K562 (cell line): ENCODE data around the gene ADGRF1. TPM values are rescaled to one million over a fixed set of nuclear protein-coding genes. Genes with fewer than 3 reads are reported as not detected.

ENCODE experiments used
- ATAC-seq: fragments of 200-7000 bp; cut with Tn5 transposase; 3 replicates; pipeline ENCODE4 v1.9.1; 2020; ENCODE audit warnings: moderate library complexity
- BruUV-seq: library from RNA; stranded (reverse); fragments of 400-500 nt; replicated peaks from 2 replicates; lab custom pipeline; 2021; lab: Mats Ljungman, UMichigan
- CTCF ChIA-PET: fragments of 300-600 bp; formaldehyde crosslinking; extraction: SDS; loops from one replicate; lab custom pipeline; 2021; ENCODE audit warnings: low intra/inter-chr PET ratio; lab: Yijun Ruan, JAX
- POLR2A ChIA-PET: fragments of 300-600, 350-650 bp; sonication (Branson Sonifier 250); formaldehyde crosslinking; extraction: SDS; loops from one replicate; lab custom pipeline; 2021; ENCODE audit warnings: antibody characterized with exemption, inconsistent platforms; lab: Yijun Ruan, JAX
- DNase-seq, 4 experiments: peaks; one replicate each; pipeline versions ENCODE4 v3.0.0 to v3.0.0-alpha.2; 2011 to 2018; ENCODE audit warnings: low spot score in 3 of 4, mixed read lengths in 3 of 4; ENCODE audit errors: extremely low read depth in 1 of 4
- FAIRE-seq: peaks from 2 replicates; lab custom pipeline; 2011; peaks lifted over from hg19 to GRCh38; lab: Jason Lieb, UNC
- H2AFZ ChIP-seq: 2 replicates; pipeline ENCODE4 v1.6.0; 2011; ENCODE audit warnings: low read depth, low read length, control low read depth, inconsistent platforms
- H3K27ac ChIP-seq: fragments of 200-600 bp; 3 replicates; pipeline ENCODE4 v1.8.0; 2011; ENCODE audit warnings: low read depth, mild to moderate bottlenecking, control low read depth, inconsistent platforms, low read length, moderate library complexity, mixed read lengths; ENCODE audit errors: extremely low read depth
- H3K27me3 ChIP-seq, 2 experiments: fragments of 300-600 bp in 1 of 2; 2 replicates in 1 of 2; 3 replicates in 1 of 2; pipeline versions ENCODE4 v1.6.0 to v1.8.0; 2011; ENCODE audit warnings: inconsistent platforms in 2 of 2, low read length in 2 of 2, mild to moderate bottlenecking in 1 of 2, mixed read lengths in 1 of 2, moderate library complexity in 1 of 2; ENCODE audit not compliant: control insufficient read depth in 2 of 2, insufficient read depth in 2 of 2
- H3K36me3 ChIP-seq: fragments of 300-600 bp; 3 replicates; pipeline ENCODE4 v1.8.0; 2011; ENCODE audit warnings: mild to moderate bottlenecking, low read length, inconsistent platforms; ENCODE audit not compliant: control insufficient read depth, insufficient read depth
- H3K4me1 ChIP-seq, 2 experiments: fragments of 200-600 bp in 1 of 2; replicated peaks in 1 of 2; 2 replicates in 1 of 2; 3 replicates in 1 of 2; pipeline versions ENCODE4 v1.5.1 to v1.8.0; 2011; ENCODE audit warnings: inconsistent platforms in 2 of 2, low read length in 2 of 2, mild to moderate bottlenecking in 1 of 2, mixed read lengths in 1 of 2, moderate library complexity in 1 of 2; ENCODE audit not compliant: control insufficient read depth in 2 of 2, insufficient read depth in 2 of 2
- H3K4me2 ChIP-seq: 2 replicates; pipeline ENCODE4 v1.6.1; 2011; ENCODE audit warnings: low read length, control low read depth, inconsistent platforms, mixed read lengths; ENCODE audit not compliant: insufficient read depth
- H3K4me3 ChIP-seq: fragments of 200-600 bp; sonication (generic), shearing (Covaris generic); 2 replicates; pipeline ENCODE4 v1.5.1; 2016; ENCODE audit warnings: control low read depth, inconsistent platforms
- H3K79me2 ChIP-seq: fragments of 200-600 bp; 3 replicates; pipeline ENCODE4 v1.8.0; 2011; ENCODE audit warnings: low read length, inconsistent platforms; ENCODE audit not compliant: control insufficient read depth, insufficient read depth
- H3K9ac ChIP-seq, 2 experiments: 2 replicates each; pipeline versions ENCODE4 v1.6.0 to v1.6.1; 2011; ENCODE audit warnings: low read depth in 2 of 2, low read length in 2 of 2, control low read depth in 1 of 2, inconsistent platforms in 1 of 2, mild to moderate bottlenecking in 1 of 2, mixed read lengths in 1 of 2; ENCODE audit not compliant: insufficient read depth in 1 of 2
- H3K9me1 ChIP-seq: one replicate; pipeline ENCODE4 v1.6.0; 2011; ENCODE audit warnings: inconsistent platforms, mild to moderate bottlenecking, low read length, moderate library complexity; ENCODE audit not compliant: control insufficient read depth, insufficient read depth
- H3K9me3 ChIP-seq: replicated peaks from 2 replicates; pipeline ENCODE4 v1.5.1; 2011; ENCODE audit warnings: low read depth, low read length, inconsistent platforms; ENCODE audit not compliant: control insufficient read depth, insufficient read depth
- H4K20me1 ChIP-seq: replicated peaks from 2 replicates; pipeline ENCODE4 v1.6.1; 2011; ENCODE audit warnings: low read length, inconsistent platforms, mixed read lengths; ENCODE audit not compliant: control insufficient read depth, insufficient read depth
- CBFA2T3 ChIP-seq: fragments of 450-650 bp; IDR thresholded peaks from 2 replicates; pipeline ENCODE4 v1.6.1; 2017
- CBFB ChIP-seq: sonication (generic); formaldehyde crosslinking; IDR thresholded peaks from 2 replicates; pipeline ENCODE4 v1.4.0; 2020; ENCODE audit warnings: mild to moderate bottlenecking, missing genetic modification reagents
- CREB1 ChIP-seq, 2 experiments: sonication (generic) in 1 of 2; formaldehyde crosslinking in 1 of 2; IDR thresholded peaks; 2 replicates each; pipeline versions ENCODE4 v1.6.1 to v1.8.0; 2012 to 2022; ENCODE audit warnings: inconsistent platforms in 1 of 2, mild to moderate bottlenecking in 1 of 2, missing genetic modification reagents in 1 of 2, moderate library complexity in 1 of 2
- GATA2 ChIP-seq: sonication (generic); formaldehyde crosslinking; IDR thresholded peaks from 2 replicates; pipeline ENCODE4 v1.4.0; 2020; ENCODE audit warnings: mild to moderate bottlenecking, missing genetic modification reagents
- MIER1 ChIP-seq: fragments of 450-650 bp; IDR thresholded peaks from 2 replicates; pipeline ENCODE4 v1.6.1; 2016; ENCODE audit warnings: antibody characterized with exemption, mild to moderate bottlenecking, low read depth
- NR1H2 ChIP-seq: sonication (generic); formaldehyde crosslinking; IDR thresholded peaks from 2 replicates; pipeline ENCODE4 v1.4.0; 2020; ENCODE audit warnings: mild to moderate bottlenecking, missing genetic modification reagents
- RB1 ChIP-seq: fragments of 450-650 bp; IDR thresholded peaks from 2 replicates; pipeline ENCODE4 v1.6.1; 2017; ENCODE audit warnings: low read depth, mild to moderate bottlenecking
- SIRT6 ChIP-seq: IDR thresholded peaks from one replicate; pipeline ENCODE4 v1.6.1; 2012; ENCODE audit warnings: low read depth, mild to moderate bottlenecking, control low read depth, inconsistent platforms, low read length, moderate library complexity
- SP1 ChIP-seq: sonication (generic); formaldehyde crosslinking; IDR thresholded peaks from 2 replicates; pipeline ENCODE4 v1.8.1; 2022; ENCODE audit warnings: mild to moderate bottlenecking, missing genetic modification reagents
- ZEB2 ChIP-seq: fragments of 450-650 bp; IDR thresholded peaks from 2 replicates; pipeline ENCODE4 v1.6.1; 2016
- ZNF212 ChIP-seq: fragments of 450-650 bp; formaldehyde crosslinking; IDR thresholded peaks from 2 replicates; pipeline ENCODE4 v1.4.0; 2020; ENCODE audit warnings: mild to moderate bottlenecking
- WGBS: fragments of 100-300 bp; shearing (Covaris generic); methylation state at CpG from one replicate; pipeline ENCODE4 v1.1.6; 2016; ENCODE audit warnings: low coverage, mixed read lengths; ENCODE audit not compliant: insufficient coverage; ENCODE audit errors: missing lambda C conversion rate; 5-methylcytosine and 5-hydroxymethylcytosine counted together
- in situ Hi-C: fragments of 300-500 bp; cut with MboI; formaldehyde crosslinking; loops from 4 replicates; pipeline ENCODE4 v1.15.0; 2018; ENCODE audit warnings: inconsistent platforms, mixed read lengths
- intact Hi-C: fragments of 100-400 bp; cut with micrococcal nuclease; formaldehyde crosslinking; loops from 2 replicates; pipeline ENCODE4 v1.14.2; 2022
- polyA plus RNA-seq, 8 experiments: library from polyadenylated mRNA; depleted of rRNA in 4 of 8; stranded (reverse) in 5 of 8; unstranded in 3 of 8; fragments of >200 nt; fragmentation: Nextera tagmentation in 2 of 8; fragmentation: Illumina TruSeq in 1 of 8; extraction: Ambion mirVana in 2 of 8; extraction: Trizol in 1 of 8; gene quantifications; 2 replicates each; pipeline versions ENCODE4 v1.2.1 to v1.2.3, GENCODE V29; 2011 to 2014; ENCODE audit warnings: inconsistent platforms in 1 of 8, missing spikeins in 1 of 8
- total RNA-seq, 7 experiments: library from RNA; depleted of rRNA in 6 of 7; stranded (reverse); fragments of >200 nt in 6 of 7; fragmentation: Illumina TruSeq in 2 of 7; extraction: Trizol in 2 of 7; gene quantifications; 2 replicates each; pipeline versions ENCODE4 v1.2.1 to v1.2.3, GENCODE V29; 2011 to 2021; ENCODE audit warnings: low replicate concordance in 1 of 7
- TF ChIP-seq, protein P1 (sequence below), 2 experiments: fragments of 450-650 bp in 1 of 2; sonication (generic) in 1 of 2; formaldehyde crosslinking in 1 of 2; IDR thresholded peaks; 2 replicates each; pipeline versions ENCODE4 v1.7.1 to v1.9.0; 2016 to 2022; ENCODE audit warnings: inconsistent platforms in 1 of 2, mild to moderate bottlenecking in 1 of 2, missing genetic modification reagents in 1 of 2
- TF ChIP-seq, protein P2 (sequence below): fragments of 450-650 bp; IDR thresholded peaks from one replicate; pipeline ENCODE4 v1.6.1; 2018; ENCODE audit warnings: mild to moderate bottlenecking, moderate library complexity; ENCODE audit not compliant: partially characterized antibody

The ADGRF1 gene
- total and polyA plus RNA-seq, 9 of the 15 experiments (the other 6 are each of a cell fraction or from before 2014, with no cell fraction given): not detected

DNA sequence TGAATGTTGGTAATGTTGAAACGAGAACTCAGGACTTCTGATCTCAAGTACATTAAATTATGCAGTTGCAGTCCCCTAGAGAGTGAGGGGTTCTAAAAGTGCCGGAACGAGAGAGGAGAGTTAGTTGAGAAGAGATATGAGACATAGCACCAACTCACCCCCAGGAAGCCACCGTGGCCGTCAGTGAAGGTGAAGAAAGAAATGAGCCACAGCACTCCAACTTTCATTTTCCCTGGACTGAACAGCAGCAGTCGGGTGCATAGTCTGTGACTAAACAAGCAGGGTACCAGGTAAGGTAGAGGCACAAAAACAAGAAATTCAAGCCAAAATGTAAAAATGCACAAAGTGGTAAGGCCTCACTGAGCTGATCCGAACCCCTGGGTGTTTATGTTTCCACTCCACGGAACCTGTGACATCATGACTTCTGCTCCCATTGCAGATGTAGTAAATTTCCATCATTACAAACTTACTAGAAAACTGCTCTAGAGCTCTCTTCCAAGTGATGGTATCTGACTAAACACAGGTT is 13.2 kb downstream of the ADGRF1 start:
- no peak overlapping the region for H3K9ac ChIP-seq
- no peak overlapping the region for H2AFZ ChIP-seq
- intact Hi-C loops (no loop called here), in situ Hi-C loops (no loop called here)
- DNase-seq: no peak
- no peak overlapping the region for H3K27ac ChIP-seq
- ChIA-PET POLR2A (interaction anchor here (1.7 kb wide), 1 partner anchor 18 kb away, joined by 4 read pairs; no protein-coding TSS in a partner anchor), CTCF (no interaction called here)
- no peaks in the 10 kb centered on the region; the same call in 1 of the 2 replicates for H4K20me1 ChIP-seq
- H3K27me3 ChIP-seq: peaks cover 0 to 23% of the 10 kb centered on the region in 2 experiments; a peak in 3 of 5 replicates
- no peak overlapping the region for H3K4me3 ChIP-seq
- no peaks in the 10 kb centered on the region for H3K9me1 ChIP-seq
- WGBS: 4% methylated on average over 8 of the region's 8 CpGs
- H3K36me3 ChIP-seq: no peaks in the 10 kb centered on the region
- H3K9me3 ChIP-seq: no peaks in the 10 kb centered on the region
- no peaks in the 10 kb centered on the region for H3K79me2 ChIP-seq
- no peak overlapping the region for H3K4me2 ChIP-seq
- no peak for ATAC-seq
- H3K4me1 ChIP-seq: no peaks in the 10 kb centered on the region
- BruUV-seq: no TSS peak
- FAIRE-seq: no peak
- TF ChIP-seq ZNF212 (CRISPR knock-in tag) (no peak), CREB1 (IDR thresholded peaks at IDR 0.05) (no peak), CREB1 (CRISPR knock-in tag; IDR thresholded peaks at IDR 0.05) (no peak), CBFB (CRISPR knock-in tag) (no peak), SIRT6 (no peak), ZEB2 (no peak), NR1H2 (CRISPR knock-in tag) (no peak), CBFA2T3 (no peak), RB1 (no peak), SP1 (no peak), MIER1 (no peak), GATA2 (no peak)
- TF ChIP-seq, protein P1, sequence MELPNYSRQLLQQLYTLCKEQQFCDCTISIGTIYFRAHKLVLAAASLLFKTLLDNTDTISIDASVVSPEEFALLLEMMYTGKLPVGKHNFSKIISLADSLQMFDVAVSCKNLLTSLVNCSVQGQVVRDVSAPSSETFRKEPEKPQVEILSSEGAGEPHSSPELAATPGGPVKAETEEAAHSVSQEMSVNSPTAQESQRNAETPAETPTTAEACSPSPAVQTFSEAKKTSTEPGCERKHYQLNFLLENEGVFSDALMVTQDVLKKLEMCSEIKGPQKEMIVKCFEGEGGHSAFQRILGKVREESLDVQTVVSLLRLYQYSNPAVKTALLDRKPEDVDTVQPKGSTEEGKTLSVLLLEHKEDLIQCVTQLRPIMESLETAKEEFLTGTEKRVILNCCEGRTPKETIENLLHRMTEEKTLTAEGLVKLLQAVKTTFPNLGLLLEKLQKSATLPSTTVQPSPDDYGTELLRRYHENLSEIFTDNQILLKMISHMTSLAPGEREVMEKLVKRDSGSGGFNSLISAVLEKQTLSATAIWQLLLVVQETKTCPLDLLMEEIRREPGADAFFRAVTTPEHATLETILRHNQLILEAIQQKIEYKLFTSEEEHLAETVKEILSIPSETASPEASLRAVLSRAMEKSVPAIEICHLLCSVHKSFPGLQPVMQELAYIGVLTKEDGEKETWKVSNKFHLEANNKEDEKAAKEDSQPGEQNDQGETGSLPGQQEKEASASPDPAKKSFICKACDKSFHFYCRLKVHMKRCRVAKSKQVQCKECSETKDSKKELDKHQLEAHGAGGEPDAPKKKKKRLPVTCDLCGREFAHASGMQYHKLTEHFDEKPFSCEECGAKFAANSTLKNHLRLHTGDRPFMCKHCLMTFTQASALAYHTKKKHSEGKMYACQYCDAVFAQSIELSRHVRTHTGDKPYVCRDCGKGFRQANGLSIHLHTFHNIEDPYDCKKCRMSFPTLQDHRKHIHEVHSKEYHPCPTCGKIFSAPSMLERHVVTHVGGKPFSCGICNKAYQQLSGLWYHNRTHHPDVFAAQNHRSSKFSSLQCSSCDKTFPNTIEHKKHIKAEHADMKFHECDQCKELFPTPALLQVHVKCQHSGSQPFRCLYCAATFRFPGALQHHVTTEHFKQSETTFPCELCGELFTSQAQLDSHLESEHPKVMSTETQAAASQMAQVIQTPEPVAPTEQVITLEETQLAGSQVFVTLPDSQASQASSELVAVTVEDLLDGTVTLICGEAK (IDR thresholded peaks at IDR 0.05): no peak
- TF ChIP-seq, protein P1 (CRISPR knock-in tag; IDR thresholded peaks at IDR 0.05): no peak
- TF ChIP-seq, protein P2, sequence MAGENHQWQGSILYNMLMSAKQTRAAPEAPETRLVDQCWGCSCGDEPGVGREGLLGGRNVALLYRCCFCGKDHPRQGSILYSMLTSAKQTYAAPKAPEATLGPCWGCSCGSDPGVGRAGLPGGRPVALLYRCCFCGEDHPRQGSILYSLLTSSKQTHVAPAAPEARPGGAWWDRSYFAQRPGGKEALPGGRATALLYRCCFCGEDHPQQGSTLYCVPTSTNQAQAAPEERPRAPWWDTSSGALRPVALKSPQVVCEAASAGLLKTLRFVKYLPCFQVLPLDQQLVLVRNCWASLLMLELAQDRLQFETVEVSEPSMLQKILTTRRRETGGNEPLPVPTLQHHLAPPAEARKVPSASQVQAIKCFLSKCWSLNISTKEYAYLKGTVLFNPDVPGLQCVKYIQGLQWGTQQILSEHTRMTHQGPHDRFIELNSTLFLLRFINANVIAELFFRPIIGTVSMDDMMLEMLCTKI: no peak
